Measurements from ENCODE around the gene WDR1. TPM values are rescaled to one million over a fixed set of nuclear protein-coding genes. Genes with fewer than 3 reads are reported as not detected.

Gene WDR1
- total and polyA plus RNA-seq, 5 donors from 2014 or later, result 312 to 422 (median 356) TPM

DNA sequence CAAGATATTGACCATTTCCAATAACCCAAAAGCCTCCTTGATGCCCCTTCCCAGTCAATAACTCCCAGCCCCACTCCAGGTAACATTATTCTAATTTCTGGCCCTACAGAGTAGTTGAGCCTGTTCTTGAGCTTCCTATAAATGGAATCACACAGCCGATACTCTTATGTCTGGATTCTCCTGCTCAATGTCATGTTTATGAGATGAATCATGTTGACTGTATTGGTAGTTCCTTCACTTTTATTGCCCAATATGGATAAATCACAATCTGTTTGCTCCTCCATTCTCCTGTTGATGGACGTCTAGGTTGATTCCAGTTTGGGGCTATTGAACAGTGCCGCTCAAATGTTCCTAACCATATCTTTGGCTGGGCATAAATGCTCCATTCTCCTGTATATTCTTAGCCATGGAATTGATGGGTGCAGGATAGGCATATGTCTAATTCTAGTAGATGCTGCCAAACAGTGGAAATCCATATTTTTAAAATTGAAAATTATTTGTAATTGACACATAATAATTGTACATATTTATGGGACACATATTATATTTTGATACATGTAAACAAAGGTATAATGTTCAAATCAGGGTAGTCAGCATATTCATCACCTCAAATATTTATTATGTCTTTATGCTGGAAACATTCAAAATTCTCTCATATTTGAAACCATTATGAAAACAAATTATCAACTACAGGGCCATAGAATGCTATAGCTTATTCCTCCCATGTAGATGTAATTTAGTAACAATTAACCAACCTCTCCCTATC is 54.8 kb downstream of the WDR1 start:
- Mint-ChIP-seq H3K27ac (peak overlapping the region in 1 of 3 donors; percentile 63), H3K9me3 (peaks cover 0 to 2% (median 0%) of the 10 kb centered on the region in 7 donors), H3K36me3 (peaks cover 37% of the 10 kb centered on the region), H3K4me1 (peaks cover 0 to 4% (median 0%) of the 10 kb centered on the region in 4 donors), H3K27me3 (no peaks in the 10 kb centered on the region), H3K4me3 (no peak overlapping the region)
- no peak overlapping the region for H3K4me3 ChIP-seq (ENCODE audit: low read depth, low read length)
- no peaks in the 10 kb centered on the region for H3K4me1 ChIP-seq (ENCODE audit: control insufficient read depth, insufficient read depth, low read length, poor library complexity, severe bottlenecking)
- peaks cover 38% of the 10 kb centered on the region for H3K36me3 ChIP-seq (ENCODE audit: control insufficient read depth, insufficient read depth, low read length)
- ATAC-seq (ENCODE audit: low read depth in 2 of 2), result no peak
- H3K27me3 ChIP-seq (ENCODE audit: control insufficient read depth, insufficient read depth, low read length), result no peaks in the 10 kb centered on the region
- H3K27ac ChIP-seq (ENCODE audit: insufficient read depth, low read length, poor library complexity, severe bottlenecking), result no peak overlapping the region
- DNase-seq, result no peak
- no peaks in the 10 kb centered on the region for H3K9me3 ChIP-seq (ENCODE audit: control insufficient read depth in 2 of 2, low read length in 2 of 2)

DNA sequence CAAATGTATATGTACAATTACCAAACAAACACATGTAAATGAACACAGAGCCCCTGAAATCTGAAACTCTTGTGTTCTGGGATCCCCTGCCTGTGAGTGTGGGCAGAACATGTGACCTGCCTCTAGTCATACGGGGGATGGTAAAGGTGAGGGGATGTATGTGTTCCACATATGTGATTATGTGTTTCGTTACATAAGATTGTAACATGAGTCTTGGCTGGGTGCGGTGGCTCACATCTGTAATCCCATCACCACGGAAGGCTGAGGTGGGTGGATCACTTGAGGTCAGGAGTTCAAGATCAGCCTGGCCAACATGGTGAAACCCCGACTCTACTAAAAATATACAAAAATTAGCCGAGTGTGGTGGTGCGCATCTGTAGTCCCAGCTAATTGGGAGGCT is 58.2 kb downstream of the WDR1 start:
- Histone ChIP-seq H3K9me3 (ENCODE audit: control insufficient read depth in 2 of 2, low read length in 2 of 2) (no peaks in the 10 kb centered on the region), H3K4me3 (ENCODE audit: low read depth, low read length) (no peak overlapping the region), H3K36me3 (ENCODE audit: control insufficient read depth, insufficient read depth, low read length) (peaks cover 14% of the 10 kb centered on the region), H3K27ac (ENCODE audit: insufficient read depth, low read length, poor library complexity, severe bottlenecking) (no peak overlapping the region), H3K27me3 (ENCODE audit: control insufficient read depth, insufficient read depth, low read length) (no peaks in the 10 kb centered on the region), H3K4me1 (ENCODE audit: control insufficient read depth, insufficient read depth, low read length, poor library complexity, severe bottlenecking) (no peaks in the 10 kb centered on the region)
- Mint-ChIP-seq H3K9me3 (peaks cover 0 to 3% (median 0%) of the 10 kb centered on the region in 7 donors), H3K4me1 (peaks cover 0 to 8% (median 2%) of the 10 kb centered on the region in 4 donors), H3K27me3 (no peaks in the 10 kb centered on the region), H3K27ac (no peak overlapping the region), H3K4me3 (no peak overlapping the region), H3K36me3 (peaks cover 39% of the 10 kb centered on the region)
- no peak for ATAC-seq (ENCODE audit: low read depth in 2 of 2)
- no peak for DNase-seq

DNA sequence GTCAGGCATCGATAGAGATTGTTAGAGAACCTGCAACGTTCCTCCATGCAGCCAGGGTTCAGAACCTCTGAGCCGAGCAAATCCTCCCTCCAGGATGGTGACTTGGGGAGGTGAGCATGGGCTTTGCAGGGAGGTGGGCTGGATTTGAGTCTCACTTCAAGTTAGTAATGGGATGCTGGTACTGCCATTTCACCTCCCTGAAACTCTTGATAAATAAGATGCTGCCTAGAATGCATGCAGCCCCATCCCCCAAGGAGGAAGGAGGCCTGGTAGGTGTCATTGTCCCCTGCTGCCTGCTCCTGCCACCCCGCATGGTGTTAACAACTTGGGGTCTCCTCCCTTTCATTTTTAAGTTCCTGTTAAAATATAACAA is 59.6 kb downstream of the WDR1 start:
- Histone ChIP-seq H3K27me3 (ENCODE audit: control insufficient read depth, insufficient read depth, low read length) (no peaks in the 10 kb centered on the region), H3K27ac (ENCODE audit: insufficient read depth, low read length, poor library complexity, severe bottlenecking) (no peak overlapping the region), H3K36me3 (ENCODE audit: control insufficient read depth, insufficient read depth, low read length) (peaks cover 11% of the 10 kb centered on the region), H3K4me3 (ENCODE audit: low read depth, low read length) (no peak overlapping the region), H3K4me1 (ENCODE audit: control insufficient read depth, insufficient read depth, low read length, poor library complexity, severe bottlenecking) (no peaks in the 10 kb centered on the region), H3K9me3 (ENCODE audit: control insufficient read depth in 2 of 2, low read length in 2 of 2) (no peaks in the 10 kb centered on the region)
- no peak overlapping the region for H3K27ac Mint-ChIP-seq
- H3K27me3 Mint-ChIP-seq, result no peaks in the 10 kb centered on the region
- H3K4me1 Mint-ChIP-seq, result peaks cover 0 to 9% (median 4%) of the 10 kb centered on the region in 4 donors
- DNase-seq (no peak), ATAC-seq (ENCODE audit: low read depth in 2 of 2) (no peak)
- peaks cover 36% of the 10 kb centered on the region for H3K36me3 Mint-ChIP-seq
- peaks cover 0 to 3% (median 0%) of the 10 kb centered on the region in 7 donors for H3K9me3 Mint-ChIP-seq
- H3K4me3 Mint-ChIP-seq, result no peak overlapping the region

DNA sequence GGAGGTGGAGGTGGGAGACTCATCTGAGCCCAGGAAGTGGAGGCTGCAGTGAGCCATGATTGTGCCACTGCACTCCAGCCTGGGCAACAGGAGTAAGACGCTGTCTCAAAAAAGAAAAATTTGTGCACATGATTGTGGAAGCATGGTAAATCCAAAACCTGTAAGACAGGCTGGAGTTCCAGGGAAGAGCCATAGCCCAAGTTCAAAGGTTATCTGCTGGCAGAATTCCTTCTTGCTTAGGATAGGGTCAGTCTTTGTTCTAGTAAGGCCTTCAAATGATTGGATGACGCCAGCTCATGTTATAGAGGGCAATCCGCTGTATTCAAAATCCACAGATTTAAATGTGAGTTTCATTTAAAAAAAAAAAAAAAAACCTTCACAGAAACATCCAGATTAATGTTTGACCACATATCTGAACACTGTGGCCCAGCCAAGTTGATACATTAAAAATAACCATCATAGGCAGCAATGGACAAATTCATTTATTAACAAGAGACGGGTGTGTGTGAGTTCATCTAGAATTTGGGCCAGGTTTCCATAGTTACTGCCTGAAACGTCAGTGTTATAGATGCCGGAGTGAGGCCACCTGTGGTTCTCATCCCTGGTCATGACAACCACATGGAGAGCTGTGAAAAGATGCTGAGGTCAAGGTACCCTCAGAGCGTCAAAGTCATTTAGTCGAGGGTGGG is 60.1 kb downstream of the WDR1 start:
- no peak for ATAC-seq (ENCODE audit: low read depth in 2 of 2)
- DNase-seq, result no peak
- H3K36me3 Mint-ChIP-seq, result peaks cover 34% of the 10 kb centered on the region

DNA sequence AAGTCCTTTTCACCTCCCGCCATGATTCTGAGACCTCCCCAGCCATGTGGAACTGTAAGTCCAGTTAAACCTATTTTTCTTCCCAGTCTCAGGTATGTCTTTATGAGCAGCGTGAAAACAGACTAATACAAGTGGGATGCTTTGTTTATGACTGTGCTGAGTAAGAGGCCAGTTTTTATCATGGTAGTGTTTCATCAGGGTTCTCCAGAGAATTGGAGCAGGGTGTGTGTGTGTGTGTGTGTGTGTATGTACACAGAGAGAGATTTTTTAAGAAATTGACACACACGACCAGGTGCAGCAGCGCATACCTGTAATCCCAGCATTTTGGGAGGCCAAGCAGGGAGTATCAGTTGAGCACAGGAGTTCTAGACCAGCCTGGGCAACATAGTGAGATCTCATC is 60.7 kb downstream of the WDR1 start:
- no peak overlapping the region for H3K4me3 ChIP-seq (ENCODE audit: low read depth, low read length)
- Mint-ChIP-seq H3K4me3 (peak overlapping the region in 1 of 4 donors; percentile 52), H3K27me3 (no peaks in the 10 kb centered on the region), H3K9me3 (peaks cover 0 to 3% (median 0%) of the 10 kb centered on the region in 7 donors), H3K36me3 (peaks cover 31% of the 10 kb centered on the region), H3K4me1 (peaks cover 0 to 9% (median 2%) of the 10 kb centered on the region in 4 donors), H3K27ac (no peak overlapping the region)
- ATAC-seq (ENCODE audit: low read depth in 2 of 2) (no peak), DNase-seq (no peak)
- no peaks in the 10 kb centered on the region for H3K27me3 ChIP-seq (ENCODE audit: control insufficient read depth, insufficient read depth, low read length)
- no peak overlapping the region for H3K27ac ChIP-seq (ENCODE audit: insufficient read depth, low read length, poor library complexity, severe bottlenecking)
- no peaks in the 10 kb centered on the region for H3K4me1 ChIP-seq (ENCODE audit: control insufficient read depth, insufficient read depth, low read length, poor library complexity, severe bottlenecking)
- peaks cover 5% of the 10 kb centered on the region for H3K36me3 ChIP-seq (ENCODE audit: control insufficient read depth, insufficient read depth, low read length)
- no peaks in the 10 kb centered on the region for H3K9me3 ChIP-seq (ENCODE audit: control insufficient read depth in 2 of 2, low read length in 2 of 2)

More for the DNA sequence above, 60.1 kb downstream of the WDR1 start:
- Mint-ChIP-seq H3K27me3 (no peaks in the 10 kb centered on the region), H3K4me3 (no peak overlapping the region), H3K4me1 (peaks cover 0 to 9% (median 2%) of the 10 kb centered on the region in 4 donors), H3K27ac (no peak overlapping the region), H3K9me3 (peaks cover 0 to 3% (median 0%) of the 10 kb centered on the region in 7 donors)
- Histone ChIP-seq H3K27ac (ENCODE audit: insufficient read depth, low read length, poor library complexity, severe bottlenecking) (no peak overlapping the region), H3K4me1 (ENCODE audit: control insufficient read depth, insufficient read depth, low read length, poor library complexity, severe bottlenecking) (no peaks in the 10 kb centered on the region), H3K27me3 (ENCODE audit: control insufficient read depth, insufficient read depth, low read length) (no peaks in the 10 kb centered on the region), H3K9me3 (ENCODE audit: control insufficient read depth in 2 of 2, low read length in 2 of 2) (no peaks in the 10 kb centered on the region), H3K4me3 (ENCODE audit: low read depth, low read length) (no peak overlapping the region), H3K36me3 (ENCODE audit: control insufficient read depth, insufficient read depth, low read length) (peaks cover 8% of the 10 kb centered on the region)

DNA sequence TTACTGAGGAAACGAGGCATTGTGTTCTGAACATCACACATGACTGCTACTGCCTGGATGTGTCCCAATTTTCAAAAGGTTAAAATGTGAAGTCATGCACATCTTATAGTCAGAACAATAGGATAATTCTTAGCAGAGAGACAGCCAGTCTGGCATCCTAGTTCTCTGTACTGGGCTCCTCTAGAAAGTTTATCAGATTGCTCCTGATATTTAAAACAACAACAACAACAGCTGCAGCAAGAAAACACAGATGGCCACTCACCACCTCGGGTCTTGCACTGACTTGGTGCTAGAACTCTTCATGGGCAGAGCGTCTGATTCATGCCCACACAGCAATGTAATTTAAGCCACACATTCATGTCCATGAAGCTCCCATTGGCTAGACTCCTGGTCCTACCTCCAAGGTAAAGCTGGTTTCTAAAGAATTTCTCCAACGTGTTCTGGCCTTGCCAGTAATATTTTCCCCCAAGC is 62.0 kb downstream of the WDR1 start:
- Mint-ChIP-seq H3K4me1 (peaks cover 0 to 9% (median 2%) of the 10 kb centered on the region in 4 donors), H3K4me3 (no peak overlapping the region), H3K36me3 (peaks cover 33% of the 10 kb centered on the region), H3K27me3 (no peaks in the 10 kb centered on the region), H3K9me3 (peaks cover 0 to 3% (median 0%) of the 10 kb centered on the region in 7 donors), H3K27ac (peak overlapping the region in 1 of 3 donors; percentile 68)
- Histone ChIP-seq H3K27ac (ENCODE audit: insufficient read depth, low read length, poor library complexity, severe bottlenecking) (no peak overlapping the region), H3K4me3 (ENCODE audit: low read depth, low read length) (no peak overlapping the region), H3K27me3 (ENCODE audit: control insufficient read depth, insufficient read depth, low read length) (no peaks in the 10 kb centered on the region), H3K9me3 (ENCODE audit: control insufficient read depth in 2 of 2, low read length in 2 of 2) (no peaks in the 10 kb centered on the region), H3K4me1 (ENCODE audit: control insufficient read depth, insufficient read depth, low read length, poor library complexity, severe bottlenecking) (no peaks in the 10 kb centered on the region), H3K36me3 (ENCODE audit: control insufficient read depth, insufficient read depth, low read length) (no peaks in the 10 kb centered on the region)
- no peak for DNase-seq
- ATAC-seq (ENCODE audit: low read depth in 2 of 2), result no peak

DNA sequence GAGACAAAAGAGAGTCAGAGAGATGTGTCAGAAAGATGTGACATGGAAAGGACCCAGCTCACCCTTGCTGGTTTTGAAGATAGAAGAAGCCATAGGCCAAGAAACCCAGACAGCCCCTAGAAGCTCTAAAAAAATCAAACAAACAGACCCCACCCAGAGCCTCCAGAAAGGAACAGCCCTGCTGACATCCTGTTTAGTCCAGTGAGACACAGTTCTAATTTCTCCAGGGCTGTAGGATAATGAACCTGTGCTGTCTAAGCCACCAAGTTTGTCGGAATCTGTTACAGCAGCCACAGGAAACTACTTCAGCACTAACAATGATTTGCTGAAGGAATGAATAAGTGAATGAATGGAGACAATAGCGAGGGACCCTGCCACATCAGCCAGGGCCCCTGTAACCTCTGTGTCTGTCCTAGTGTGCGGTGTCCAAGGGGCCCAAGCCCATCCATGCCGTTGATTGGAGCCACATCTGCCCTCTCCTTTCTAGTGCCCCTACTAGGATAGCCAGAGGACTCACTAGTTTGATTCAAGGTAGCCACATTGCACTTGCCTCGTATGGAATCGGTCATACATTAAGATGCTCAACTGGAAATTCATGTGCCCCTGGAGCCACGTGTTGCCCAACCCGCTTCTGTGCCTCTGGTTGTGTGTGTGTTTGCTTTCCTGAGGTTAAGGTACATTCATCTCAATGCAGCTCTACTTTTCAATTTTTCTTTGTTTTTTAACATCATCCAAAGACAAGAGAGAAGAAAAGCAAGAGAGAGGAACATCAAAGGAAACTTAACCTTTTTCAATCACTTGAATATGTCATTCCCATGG is 62.8 kb downstream of the WDR1 start:
- H3K27me3 ChIP-seq (ENCODE audit: control insufficient read depth, insufficient read depth, low read length), result no peaks in the 10 kb centered on the region
- Mint-ChIP-seq H3K27me3 (no peaks in the 10 kb centered on the region), H3K4me3 (peak overlapping the region in 1 of 4 donors; percentile 40), H3K36me3 (peaks cover 40% of the 10 kb centered on the region), H3K27ac (peak overlapping the region in 2 of 3 donors; percentile 20 to 68), H3K9me3 (peaks cover 0 to 3% (median 0%) of the 10 kb centered on the region in 7 donors), H3K4me1 (peaks cover 0 to 9% (median 2%) of the 10 kb centered on the region in 4 donors)
- no peak for DNase-seq
- no peaks in the 10 kb centered on the region for H3K4me1 ChIP-seq (ENCODE audit: control insufficient read depth, insufficient read depth, low read length, poor library complexity, severe bottlenecking)
- H3K9me3 ChIP-seq (ENCODE audit: control insufficient read depth in 2 of 2, low read length in 2 of 2), result no peaks in the 10 kb centered on the region
- H3K36me3 ChIP-seq (ENCODE audit: control insufficient read depth, insufficient read depth, low read length), result no peaks in the 10 kb centered on the region
- ATAC-seq (ENCODE audit: low read depth in 2 of 2), result no peak
- H3K27ac ChIP-seq (ENCODE audit: insufficient read depth, low read length, poor library complexity, severe bottlenecking), result no peak overlapping the region
- H3K4me3 ChIP-seq (ENCODE audit: low read depth, low read length), result no peak overlapping the region
